Transverse colon (tissue), 4 donors: Measurements from ENCODE around the gene EFR3B.

Source experiments
- POLR2A ChIP-seq: fragments of 450-650 bp; IDR thresholded peaks from one replicate; pipeline ENCODE4 v1.6.1; 2016; ENCODE audit warnings: antibody characterized with exemption, mild to moderate bottlenecking, moderate library complexity
- POLR2AphosphoS5 ChIP-seq, 3 donors: sonication (generic); formaldehyde crosslinking; IDR thresholded peaks; one replicate each; pipeline ENCODE4 v1.6.1; 2016; ENCODE audit warnings: antibody characterized with exemption in 3 of 3
- TF ChIP-seq, protein P1 (sequence below), 5 experiments: fragments of 200-600 bp in 3 of 5; fragments of 450-650 bp in 2 of 5; sonication (generic) in 3 of 5; IDR thresholded peaks; 1 replicate in 2 of 5; 2 replicates in 3 of 5; pipeline ENCODE4 v1.5.1; 2016 to 2017; ENCODE audit warnings: antibody characterized with exemption in 5 of 5, inconsistent platforms in 3 of 5, mild to moderate bottlenecking in 2 of 5, moderate library complexity in 1 of 5

DNA sequence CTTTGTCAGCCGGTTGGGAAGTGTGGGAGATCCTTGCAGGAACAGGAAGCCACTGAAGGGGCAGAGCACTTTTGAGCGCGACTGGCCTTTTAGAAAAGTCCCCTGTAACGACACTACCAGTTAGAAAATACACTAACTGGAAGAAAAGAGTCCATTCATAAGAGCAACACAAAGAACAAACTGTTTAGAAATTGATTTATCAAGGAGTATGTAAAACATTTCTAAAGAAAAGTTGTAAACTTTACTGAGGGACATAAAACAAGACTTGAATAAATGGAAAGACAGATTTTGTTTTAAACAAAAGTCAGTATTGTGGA, 156.3 kb downstream of the EFR3B start:
- no peak for TF ChIP-seq POLR2A
- TF ChIP-seq, protein P1, sequence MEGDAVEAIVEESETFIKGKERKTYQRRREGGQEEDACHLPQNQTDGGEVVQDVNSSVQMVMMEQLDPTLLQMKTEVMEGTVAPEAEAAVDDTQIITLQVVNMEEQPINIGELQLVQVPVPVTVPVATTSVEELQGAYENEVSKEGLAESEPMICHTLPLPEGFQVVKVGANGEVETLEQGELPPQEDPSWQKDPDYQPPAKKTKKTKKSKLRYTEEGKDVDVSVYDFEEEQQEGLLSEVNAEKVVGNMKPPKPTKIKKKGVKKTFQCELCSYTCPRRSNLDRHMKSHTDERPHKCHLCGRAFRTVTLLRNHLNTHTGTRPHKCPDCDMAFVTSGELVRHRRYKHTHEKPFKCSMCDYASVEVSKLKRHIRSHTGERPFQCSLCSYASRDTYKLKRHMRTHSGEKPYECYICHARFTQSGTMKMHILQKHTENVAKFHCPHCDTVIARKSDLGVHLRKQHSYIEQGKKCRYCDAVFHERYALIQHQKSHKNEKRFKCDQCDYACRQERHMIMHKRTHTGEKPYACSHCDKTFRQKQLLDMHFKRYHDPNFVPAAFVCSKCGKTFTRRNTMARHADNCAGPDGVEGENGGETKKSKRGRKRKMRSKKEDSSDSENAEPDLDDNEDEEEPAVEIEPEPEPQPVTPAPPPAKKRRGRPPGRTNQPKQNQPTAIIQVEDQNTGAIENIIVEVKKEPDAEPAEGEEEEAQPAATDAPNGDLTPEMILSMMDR (IDR thresholded peaks at IDR 0.05) = no peak
- no peak for TF ChIP-seq POLR2AphosphoS5 (IDR thresholded peaks at IDR 0.05)
